Measurements from ENCODE around the gene PTPRD.

DNA sequence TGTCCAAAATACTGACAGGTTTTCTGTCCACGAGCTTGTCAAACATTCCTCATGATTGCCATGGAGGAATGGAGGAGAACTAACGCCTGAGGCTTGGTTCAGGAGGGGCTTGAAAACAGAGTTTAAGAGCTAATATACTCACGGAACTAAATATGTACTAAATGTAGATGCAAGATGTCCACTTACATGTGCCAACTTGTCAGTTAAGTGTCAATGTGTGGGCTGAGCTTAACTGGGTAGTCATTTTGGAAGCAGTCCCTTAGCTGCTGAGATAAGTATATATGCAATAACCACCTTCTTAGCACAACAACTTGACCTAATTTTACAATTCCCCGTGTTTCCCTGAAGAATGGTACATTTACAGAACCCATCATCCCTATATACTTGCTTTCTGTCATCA lies 176.0 kb downstream of the PTPRD start:
- TF ChIP-seq, protein P1, sequence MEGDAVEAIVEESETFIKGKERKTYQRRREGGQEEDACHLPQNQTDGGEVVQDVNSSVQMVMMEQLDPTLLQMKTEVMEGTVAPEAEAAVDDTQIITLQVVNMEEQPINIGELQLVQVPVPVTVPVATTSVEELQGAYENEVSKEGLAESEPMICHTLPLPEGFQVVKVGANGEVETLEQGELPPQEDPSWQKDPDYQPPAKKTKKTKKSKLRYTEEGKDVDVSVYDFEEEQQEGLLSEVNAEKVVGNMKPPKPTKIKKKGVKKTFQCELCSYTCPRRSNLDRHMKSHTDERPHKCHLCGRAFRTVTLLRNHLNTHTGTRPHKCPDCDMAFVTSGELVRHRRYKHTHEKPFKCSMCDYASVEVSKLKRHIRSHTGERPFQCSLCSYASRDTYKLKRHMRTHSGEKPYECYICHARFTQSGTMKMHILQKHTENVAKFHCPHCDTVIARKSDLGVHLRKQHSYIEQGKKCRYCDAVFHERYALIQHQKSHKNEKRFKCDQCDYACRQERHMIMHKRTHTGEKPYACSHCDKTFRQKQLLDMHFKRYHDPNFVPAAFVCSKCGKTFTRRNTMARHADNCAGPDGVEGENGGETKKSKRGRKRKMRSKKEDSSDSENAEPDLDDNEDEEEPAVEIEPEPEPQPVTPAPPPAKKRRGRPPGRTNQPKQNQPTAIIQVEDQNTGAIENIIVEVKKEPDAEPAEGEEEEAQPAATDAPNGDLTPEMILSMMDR (IDR thresholded peaks at IDR 0.05 in 2 of 3, conservative IDR thresholded peaks at IDR 0.05 in 1 of 3; ENCODE audit: borderline replicate concordance in 1 of 3, insufficient read depth in 1 of 3, low read depth in 2 of 3, low read length in 2 of 3) = no peak
- TF ChIP-seq ZFX (IDR thresholded peaks at IDR 0.05) (no peak), EZH2phosphoT487 (IDR thresholded peaks at IDR 0.05; ENCODE audit: borderline replicate concordance) (no peak), POLR2A (IDR thresholded peaks at IDR 0.05; ENCODE audit: borderline replicate concordance, extremely low read depth, insufficient read depth, insufficient read length) (no peak), ZNF274 (IDR thresholded peaks at IDR 0.05; ENCODE audit: low read depth, low read length) (no peak), EZH2 (IDR thresholded peaks at IDR 0.05) (no peak), SP1 (IDR thresholded peaks at IDR 0.05; ENCODE audit: low read depth) (no peak), RAD21 (IDR thresholded peaks at IDR 0.05; ENCODE audit: low read depth) (no peak), CEBPB (IDR thresholded peaks at IDR 0.05; ENCODE audit: low read depth) (no peak), SIN3A (IDR thresholded peaks at IDR 0.05; ENCODE audit: low read depth) (no peak), TCF7L2 (IDR thresholded peaks at IDR 0.05; ENCODE audit: borderline replicate concordance, extremely low read depth, insufficient read depth, insufficient read length) (no peak)
- TF ChIP-seq, protein P2, sequence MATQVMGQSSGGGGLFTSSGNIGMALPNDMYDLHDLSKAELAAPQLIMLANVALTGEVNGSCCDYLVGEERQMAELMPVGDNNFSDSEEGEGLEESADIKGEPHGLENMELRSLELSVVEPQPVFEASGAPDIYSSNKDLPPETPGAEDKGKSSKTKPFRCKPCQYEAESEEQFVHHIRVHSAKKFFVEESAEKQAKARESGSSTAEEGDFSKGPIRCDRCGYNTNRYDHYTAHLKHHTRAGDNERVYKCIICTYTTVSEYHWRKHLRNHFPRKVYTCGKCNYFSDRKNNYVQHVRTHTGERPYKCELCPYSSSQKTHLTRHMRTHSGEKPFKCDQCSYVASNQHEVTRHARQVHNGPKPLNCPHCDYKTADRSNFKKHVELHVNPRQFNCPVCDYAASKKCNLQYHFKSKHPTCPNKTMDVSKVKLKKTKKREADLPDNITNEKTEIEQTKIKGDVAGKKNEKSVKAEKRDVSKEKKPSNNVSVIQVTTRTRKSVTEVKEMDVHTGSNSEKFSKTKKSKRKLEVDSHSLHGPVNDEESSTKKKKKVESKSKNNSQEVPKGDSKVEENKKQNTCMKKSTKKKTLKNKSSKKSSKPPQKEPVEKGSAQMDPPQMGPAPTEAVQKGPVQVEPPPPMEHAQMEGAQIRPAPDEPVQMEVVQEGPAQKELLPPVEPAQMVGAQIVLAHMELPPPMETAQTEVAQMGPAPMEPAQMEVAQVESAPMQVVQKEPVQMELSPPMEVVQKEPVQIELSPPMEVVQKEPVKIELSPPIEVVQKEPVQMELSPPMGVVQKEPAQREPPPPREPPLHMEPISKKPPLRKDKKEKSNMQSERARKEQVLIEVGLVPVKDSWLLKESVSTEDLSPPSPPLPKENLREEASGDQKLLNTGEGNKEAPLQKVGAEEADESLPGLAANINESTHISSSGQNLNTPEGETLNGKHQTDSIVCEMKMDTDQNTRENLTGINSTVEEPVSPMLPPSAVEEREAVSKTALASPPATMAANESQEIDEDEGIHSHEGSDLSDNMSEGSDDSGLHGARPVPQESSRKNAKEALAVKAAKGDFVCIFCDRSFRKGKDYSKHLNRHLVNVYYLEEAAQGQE (IDR thresholded peaks at IDR 0.05; ENCODE audit: low read depth) = no peak
- TF ChIP-seq, protein P3, sequence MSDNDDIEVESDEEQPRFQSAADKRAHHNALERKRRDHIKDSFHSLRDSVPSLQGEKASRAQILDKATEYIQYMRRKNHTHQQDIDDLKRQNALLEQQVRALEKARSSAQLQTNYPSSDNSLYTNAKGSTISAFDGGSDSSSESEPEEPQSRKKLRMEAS (IDR thresholded peaks at IDR 0.05) = no peak
